GM21360 (cell line): ENCODE measurements around the gene TMEM40.

Experiments used
- ATAC-seq: cut with Tn5 transposase; IDR thresholded peaks from one replicate; pipeline ENCODE4 v1.9.1; 2021; ENCODE audit warnings: mild to moderate bottlenecking, moderate library complexity; ENCODE audit not compliant: unreplicated experiment

Gene TMEM40

GRCh38 chr3:12686096-12686495 is 73.0 kb downstream of the TMEM40 start:
- ATAC-seq, result no peak
